ENCODE results near the gene IL20. TPM values are rescaled to one million over a fixed set of nuclear protein-coding genes. Genes with fewer than 3 reads are reported as not detected.

Gene IL20
- total RNA-seq, 1 donor from 2014 or later: not detected

DNA sequence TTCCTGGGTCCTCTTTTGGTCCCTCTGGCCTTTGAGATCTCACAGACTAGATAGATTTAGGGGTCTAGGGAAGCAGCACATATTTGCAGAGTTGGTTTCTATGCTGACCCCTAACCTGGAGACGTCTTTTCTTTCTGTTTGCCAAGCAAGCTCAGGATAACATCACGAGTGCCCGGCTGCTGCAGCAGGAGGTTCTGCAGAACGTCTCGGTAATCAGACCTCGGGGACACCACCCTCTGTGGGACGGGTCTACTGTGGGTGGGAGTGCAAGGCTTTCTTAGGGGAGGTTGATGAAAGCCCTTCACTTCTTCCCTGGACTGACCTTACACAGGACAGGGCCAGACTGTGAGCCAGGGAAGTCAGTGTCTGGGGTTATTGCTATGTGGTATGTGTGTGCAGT is 34.7 kb downstream of the IL20 start:
- Histone ChIP-seq H3K36me3 (no peaks in the 10 kb centered on the region), H3F3A (ENCODE audit: low read depth) (no peaks in the 10 kb centered on the region), H2AFZ (replicated peaks) (no peak overlapping the region), H3K79me2 (ENCODE audit: low read depth) (no peaks in the 10 kb centered on the region), H3K4me3 (no peak overlapping the region), H3K9me3 (ENCODE audit: low read depth) (no peaks in the 10 kb centered on the region), H3K4me2 (no peak overlapping the region), H3K9ac (no peak overlapping the region), H3K27me3 (no peaks in the 10 kb centered on the region), H3K4me1 (no peaks in the 10 kb centered on the region), H3K27ac (no peak overlapping the region), H4K20me1 (ENCODE audit: low read depth) (no peaks in the 10 kb centered on the region)
- no peak for DNase-seq (ENCODE audit: low spot score)
- Mint-ChIP-seq H3K27ac (no peak overlapping the region), H3K27me3 (ENCODE audit: insufficient read depth, low read depth) (peaks cover 9% of the 10 kb centered on the region), H3K4me1 (peaks cover 5% of the 10 kb centered on the region), H3K4me3 (no peak overlapping the region), H3K9me3 (no peaks in the 10 kb centered on the region), H3K36me3 (no peaks in the 10 kb centered on the region)
- no peak for TF ChIP-seq EZH2 (IDR thresholded peaks at IDR 0.05)
- no peak for TF ChIP-seq EZH2phosphoT487 (IDR thresholded peaks at IDR 0.05)
- TF ChIP-seq, protein P1, sequence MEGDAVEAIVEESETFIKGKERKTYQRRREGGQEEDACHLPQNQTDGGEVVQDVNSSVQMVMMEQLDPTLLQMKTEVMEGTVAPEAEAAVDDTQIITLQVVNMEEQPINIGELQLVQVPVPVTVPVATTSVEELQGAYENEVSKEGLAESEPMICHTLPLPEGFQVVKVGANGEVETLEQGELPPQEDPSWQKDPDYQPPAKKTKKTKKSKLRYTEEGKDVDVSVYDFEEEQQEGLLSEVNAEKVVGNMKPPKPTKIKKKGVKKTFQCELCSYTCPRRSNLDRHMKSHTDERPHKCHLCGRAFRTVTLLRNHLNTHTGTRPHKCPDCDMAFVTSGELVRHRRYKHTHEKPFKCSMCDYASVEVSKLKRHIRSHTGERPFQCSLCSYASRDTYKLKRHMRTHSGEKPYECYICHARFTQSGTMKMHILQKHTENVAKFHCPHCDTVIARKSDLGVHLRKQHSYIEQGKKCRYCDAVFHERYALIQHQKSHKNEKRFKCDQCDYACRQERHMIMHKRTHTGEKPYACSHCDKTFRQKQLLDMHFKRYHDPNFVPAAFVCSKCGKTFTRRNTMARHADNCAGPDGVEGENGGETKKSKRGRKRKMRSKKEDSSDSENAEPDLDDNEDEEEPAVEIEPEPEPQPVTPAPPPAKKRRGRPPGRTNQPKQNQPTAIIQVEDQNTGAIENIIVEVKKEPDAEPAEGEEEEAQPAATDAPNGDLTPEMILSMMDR (IDR thresholded peaks at IDR 0.05): no peak

DNA sequence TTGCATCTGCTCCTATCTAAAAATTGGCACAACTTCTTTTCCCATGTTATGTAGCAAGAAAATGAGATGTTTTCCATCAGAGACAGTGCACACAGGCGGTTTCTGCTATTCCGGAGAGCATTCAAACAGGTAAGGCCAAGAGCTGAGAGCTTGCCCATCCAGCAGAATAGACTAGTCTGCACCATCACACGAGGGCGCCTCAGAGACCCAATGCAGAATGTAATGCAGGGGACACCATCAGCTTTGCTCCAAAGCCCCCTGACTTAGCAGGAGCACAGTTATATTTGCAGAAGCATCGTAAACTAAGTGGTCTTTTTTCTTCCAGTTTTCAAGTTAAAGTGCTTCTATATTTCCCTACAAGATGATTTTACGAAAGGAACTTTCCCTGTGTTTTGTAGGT is 36.5 kb downstream of the IL20 start:
- H3K27ac Mint-ChIP-seq: no peak overlapping the region
- no peaks in the 10 kb centered on the region for H4K20me1 ChIP-seq (ENCODE audit: low read depth)

DNA sequence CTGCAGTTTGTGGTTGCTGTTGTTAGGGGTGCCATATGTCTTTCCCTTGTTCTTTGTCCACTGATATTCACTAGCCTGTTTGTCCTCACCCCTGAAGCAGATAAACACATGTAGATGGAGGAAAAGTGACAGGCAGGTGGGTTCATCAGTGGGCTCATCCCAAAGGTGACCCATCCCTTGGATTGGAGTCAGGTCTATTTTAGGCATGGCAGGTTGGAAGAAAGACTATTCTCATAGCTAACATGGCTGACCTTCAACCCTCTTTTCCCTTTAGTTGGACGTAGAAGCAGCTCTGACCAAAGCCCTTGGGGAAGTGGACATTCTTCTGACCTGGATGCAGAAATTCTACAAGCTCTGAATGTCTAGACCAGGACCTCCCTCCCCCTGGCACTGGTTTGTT is 37.3 kb downstream of the IL20 start:
- TF ChIP-seq EZH2phosphoT487 (IDR thresholded peaks at IDR 0.05) (no peak), EZH2 (IDR thresholded peaks at IDR 0.05) (no peak)
- TF ChIP-seq, protein P1 (IDR thresholded peaks at IDR 0.05): no peak
- H3K4me2 ChIP-seq: no peak overlapping the region
- H3K27ac ChIP-seq: no peak overlapping the region
- no peaks in the 10 kb centered on the region for H3K36me3 Mint-ChIP-seq
- H3K9ac ChIP-seq: no peak overlapping the region
- H3K4me3 ChIP-seq: no peak overlapping the region
- H2AFZ ChIP-seq (replicated peaks): no peak overlapping the region
- no peak overlapping the region for H3K27ac Mint-ChIP-seq
- H3K79me2 ChIP-seq (ENCODE audit: low read depth): no peaks in the 10 kb centered on the region
- H3K27me3 ChIP-seq: peaks cover 13% of the 10 kb centered on the region
- no peaks in the 10 kb centered on the region for H3K4me1 Mint-ChIP-seq
- peaks cover 10% of the 10 kb centered on the region for H3K27me3 Mint-ChIP-seq (ENCODE audit: insufficient read depth, low read depth)
- no peak for DNase-seq (ENCODE audit: low spot score)
- no peak overlapping the region for H3K4me3 Mint-ChIP-seq
- H3K36me3 ChIP-seq: no peaks in the 10 kb centered on the region
- no peaks in the 10 kb centered on the region for H4K20me1 ChIP-seq (ENCODE audit: low read depth)
- no peaks in the 10 kb centered on the region for H3K9me3 Mint-ChIP-seq
- no peaks in the 10 kb centered on the region for H3K9me3 ChIP-seq (ENCODE audit: low read depth)
- no peaks in the 10 kb centered on the region for H3K4me1 ChIP-seq
- H3F3A ChIP-seq (ENCODE audit: low read depth): no peaks in the 10 kb centered on the region

More for the DNA sequence above, 36.5 kb downstream of the IL20 start:
- Histone ChIP-seq H3K36me3 (no peaks in the 10 kb centered on the region), H3K27me3 (peaks cover 6% of the 10 kb centered on the region), H3F3A (ENCODE audit: low read depth) (no peaks in the 10 kb centered on the region), H3K27ac (no peak overlapping the region), H3K4me3 (no peak overlapping the region), H3K79me2 (ENCODE audit: low read depth) (no peaks in the 10 kb centered on the region), H3K9ac (no peak overlapping the region), H3K9me3 (ENCODE audit: low read depth) (no peaks in the 10 kb centered on the region), H3K4me1 (no peaks in the 10 kb centered on the region), H2AFZ (replicated peaks) (no peak overlapping the region), H3K4me2 (no peak overlapping the region)
- Mint-ChIP-seq H3K36me3 (no peaks in the 10 kb centered on the region), H3K4me3 (no peak overlapping the region), H3K4me1 (peaks cover 5% of the 10 kb centered on the region), H3K27me3 (ENCODE audit: insufficient read depth, low read depth) (peaks cover 9% of the 10 kb centered on the region), H3K9me3 (no peaks in the 10 kb centered on the region)
- DNase-seq (ENCODE audit: low spot score): no peak
- TF ChIP-seq, protein P1 (IDR thresholded peaks at IDR 0.05): no peak
- TF ChIP-seq EZH2phosphoT487 (IDR thresholded peaks at IDR 0.05) (no peak), EZH2 (IDR thresholded peaks at IDR 0.05) (no peak)
